K562 (cell line): ENCODE data around the gene C1QTNF3.

Experiments
- CTCF ChIP-seq, 3 experiments: IDR thresholded peaks in 2 of 3; conservative IDR thresholded peaks in 1 of 3; 2 replicates each; pipeline ENCODE4 v1.5.1; 2011 to 2012; ENCODE audit warnings: low read length in 3 of 3, mild to moderate bottlenecking in 3 of 3, control low read depth in 2 of 3, improper control_type of control experiment in 1 of 3, inconsistent platforms in 1 of 3, low read depth in 1 of 3, mixed read lengths in 1 of 3, moderate library complexity in 1 of 3; ENCODE audit not compliant: insufficient read depth in 2 of 3
- JUN ChIP-seq, 2 experiments: sonication (generic) in 1 of 2; formaldehyde crosslinking in 1 of 2; IDR thresholded peaks; 2 replicates each; pipeline versions ENCODE4 v1.6.1 to v1.8.0; 2012 to 2022; ENCODE audit warnings: borderline replicate concordance in 2 of 2, mild to moderate bottlenecking in 2 of 2, improper control_type of control experiment in 1 of 2, low read depth in 1 of 2, low read length in 1 of 2, missing genetic modification reagents in 1 of 2
- LARP7 ChIP-seq: fragments of 450-650 bp; IDR thresholded peaks from 2 replicates; pipeline ENCODE4 v1.6.1; 2016
- MYC ChIP-seq, 2 experiments: fragments of 250-450 bp in 1 of 2; sonication (Bioruptor Pico) in 1 of 2; IDR thresholded peaks; 2 replicates each; pipeline versions ENCODE4 v1.5.1 to v1.6.1; 2012 to 2021; ENCODE audit warnings: low read depth in 2 of 2, borderline replicate concordance in 1 of 2, improper control_type of control experiment in 1 of 2, low read length in 1 of 2, mild to moderate bottlenecking in 1 of 2, moderate library complexity in 1 of 2
- NFATC3 ChIP-seq: fragments of 450-650 bp; IDR thresholded peaks from 2 replicates; pipeline ENCODE4 v1.6.1; 2017; ENCODE audit warnings: mild to moderate bottlenecking
- NFE2 ChIP-seq: IDR thresholded peaks from 2 replicates; pipeline ENCODE4 v1.6.1; 2014; ENCODE audit warnings: antibody characterized with exemption, low read depth
- SETDB1 ChIP-seq: IDR thresholded peaks from one replicate; pipeline ENCODE4 v1.6.1; 2012; ENCODE audit warnings: low read length, control low read depth, inconsistent platforms
- SMC3 ChIP-seq: conservative IDR thresholded peaks from 2 replicates; pipeline ENCODE4 v1.6.1; 2011; ENCODE audit warnings: low read depth, low read length, improper control_type of control experiment; ENCODE audit not compliant: insufficient read depth
- SP1 ChIP-seq: sonication (generic); formaldehyde crosslinking; IDR thresholded peaks from 2 replicates; pipeline ENCODE4 v1.8.1; 2022; ENCODE audit warnings: mild to moderate bottlenecking, missing genetic modification reagents
- TBP ChIP-seq: optimal IDR thresholded peaks from 2 replicates; pipeline ENCODE3; 2011; ENCODE audit warnings: low read depth, low read length, improper control_type of control experiment
- ZNF23 ChIP-seq: fragments of 250-450 bp; sonication (Bioruptor Pico); IDR thresholded peaks from 2 replicates; pipeline ENCODE4 v1.4.0; 2020; ENCODE audit warnings: mild to moderate bottlenecking
- TF ChIP-seq, protein P1 (sequence below): sonication (generic); formaldehyde crosslinking; IDR thresholded peaks from 2 replicates; pipeline ENCODE4 v1.8.0; 2022; ENCODE audit warnings: missing genetic modification reagents, mild to moderate bottlenecking, borderline replicate concordance

DNA sequence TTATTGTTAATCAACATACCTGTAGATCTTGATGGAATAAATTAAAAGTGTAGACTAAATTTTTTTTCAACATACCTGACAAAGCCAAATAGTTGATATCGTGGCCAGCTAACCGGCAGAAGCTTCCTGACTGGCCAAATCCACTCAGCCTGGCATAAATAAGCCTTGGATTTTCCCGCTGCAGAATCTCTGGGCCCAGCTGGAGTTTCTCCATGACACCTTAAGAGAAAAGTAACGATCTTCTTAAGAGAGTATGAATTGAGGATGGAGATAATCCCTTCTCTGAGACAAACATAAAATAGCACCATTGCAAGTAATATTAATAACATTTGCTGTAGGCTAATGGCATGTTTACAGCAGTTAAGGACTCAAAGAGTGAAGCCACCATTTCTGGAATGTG lies 37.3 kb downstream of the C1QTNF3 start:
- TF ChIP-seq JUN (IDR thresholded peaks at IDR 0.05; ENCODE audit: borderline replicate concordance, low read depth, low read length) (no peak), JUN (CRISPR knock-in tag; IDR thresholded peaks at IDR 0.05; ENCODE audit: borderline replicate concordance) (no peak), SMC3 (no peak), MYC (IDR thresholded peaks at IDR 0.05; ENCODE audit: low read depth, low read length) (no peak), MYC (CRISPR knock-in tag; IDR thresholded peaks at IDR 0.05; ENCODE audit: borderline replicate concordance, low read depth) (no peak), LARP7 (no peak), ZNF23 (CRISPR knock-in tag) (no peak), SP1 (no peak), NFATC3 (no peak), CTCF (IDR thresholded peaks at IDR 0.05 in 2 of 3, conservative IDR thresholded peaks at IDR 0.05 in 1 of 3; ENCODE audit: insufficient read depth in 2 of 3, low read depth in 1 of 3, low read length in 3 of 3) (no peak), SETDB1 (no peak), NFE2 (no peak), TBP (no peak)
- TF ChIP-seq, protein P1, sequence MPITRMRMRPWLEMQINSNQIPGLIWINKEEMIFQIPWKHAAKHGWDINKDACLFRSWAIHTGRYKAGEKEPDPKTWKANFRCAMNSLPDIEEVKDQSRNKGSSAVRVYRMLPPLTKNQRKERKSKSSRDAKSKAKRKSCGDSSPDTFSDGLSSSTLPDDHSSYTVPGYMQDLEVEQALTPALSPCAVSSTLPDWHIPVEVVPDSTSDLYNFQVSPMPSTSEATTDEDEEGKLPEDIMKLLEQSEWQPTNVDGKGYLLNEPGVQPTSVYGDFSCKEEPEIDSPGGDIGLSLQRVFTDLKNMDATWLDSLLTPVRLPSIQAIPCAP = no peak
